Psoas muscle (tissue), 8 donors: ENCODE results near the gene PCDHB14. TPM values are rescaled to one million over a fixed set of nuclear protein-coding genes. Genes with fewer than 3 reads are reported as not detected.
"Not testable (repeated sequence)": the region's sequence is repeated elsewhere in the genome, so short reads cannot be mapped to it uniquely, and the experiment has no call there.

Experiments
- ATAC-seq, 4 donors: fragments of 200-7000 bp; cut with Tn5 transposase; one replicate each; pipeline ENCODE4 v1.9.1; 2020; ENCODE audit warnings: moderate library complexity in 3 of 4, mild to moderate bottlenecking in 2 of 4
- DNase-seq, 2 donors: peaks; one replicate each; pipeline ENCODE4 v3.0.0-alpha.2; 2020
- H3K27ac ChIP-seq: fragments of 200-600 bp; one replicate; pipeline ENCODE4 v1.8.0; 2022
- H3K27me3 ChIP-seq, 3 donors: fragments of 200-600 bp in 1 of 3; one replicate each; pipeline versions ENCODE4 v1.6.1 to v1.8.0; 2013 to 2022; ENCODE audit warnings: low read length in 2 of 3, mild to moderate bottlenecking in 2 of 3, moderate library complexity in 1 of 3; ENCODE audit not compliant: insufficient read depth in 3 of 3
- H3K36me3 ChIP-seq, 2 donors: fragments of 200-600 bp in 1 of 2; one replicate each; pipeline versions ENCODE4 v1.6.1 to v1.8.0; 2013 to 2022; ENCODE audit warnings: low read depth in 1 of 2, mild to moderate bottlenecking in 1 of 2, moderate library complexity in 1 of 2; ENCODE audit not compliant: insufficient read depth in 1 of 2
- H3K4me1 ChIP-seq: fragments of 200-600 bp; one replicate; pipeline ENCODE4 v1.8.0; 2022
- H3K4me3 ChIP-seq: fragments of 200-600 bp; one replicate; pipeline ENCODE4 v1.8.0; 2022; ENCODE audit warnings: mild to moderate bottlenecking
- H3K9me3 ChIP-seq: fragments of 200-600 bp; one replicate; pipeline ENCODE4 v1.8.0; 2022
- CTCF ChIP-seq: fragments of 200-600 bp; IDR thresholded peaks from one replicate; pipeline ENCODE4 v1.8.0; 2022; ENCODE audit warnings: antibody characterized with exemption
- WGBS, 3 donors: extraction: QIAGEN DNeasy Blood & Tissue Kit; methylation state at CpG; one replicate each; pipeline versions ENCODE4 v1.1.6 to v1.1.7; 2013; 5-methylcytosine and 5-hydroxymethylcytosine counted together
- intact Hi-C, 2 donors: fragments of 100-400 bp; cut with DNase I; formaldehyde crosslinking; loops; one replicate each; pipeline versions ENCODE4 v1.11.0 to v1.14.2; 2022
- long read RNA-seq, 2 donors: library from polyadenylated mRNA; unstranded; transcript quantifications; one replicate each; pipeline ENCODE4 v2.0.0, GENCODE V29; 2021
- polyA plus RNA-seq, 3 donors: library from polyadenylated mRNA; stranded (reverse); fragments of 200-250 nt; gene quantifications; one replicate each; pipeline ENCODE4 v1.2.3, GENCODE V29; 2013
- total RNA-seq, 4 donors: library from RNA; stranded (reverse); fragmentation: NEBNext Ultra II Directional in 2 of 4; extraction: Animal tissue kit (Norgen Biotek cat#: 25700) in 2 of 4; gene quantifications; one replicate each; pipeline versions ENCODE4 v1.2.1 to v1.2.4, GENCODE V29; 2021 to 2023
- donor health status: healthy with polysubstance abuse.
- donor health status: DM: no; HTN: no; CAD: no; lungs with moderate emphysema.
- donor health status: Bipolar disorder and iron deficiency.
- donor health status: healthy.
- donor health status: DM: yes; HTN: yes; CAD: no.
- donor health status: DM: no; HTN: no; CAD: no.
- donor health status: DM: no; HTN: no; CAD: no.
- donor health status: DM: yes; HTN: yes; CAD: no.

PCDHB14 gene
- total RNA-seq (under 1 TPM; 0.48 to 0.75 (median 0.50) TPM), polyA plus RNA-seq (under 1 TPM; 0.20 to 0.51 (median 0.32) TPM)
- long read RNA-seq, donor 1: 0 reads
- long read RNA-seq, donor 2: 0 reads

GRCh38 chr5:141223112-141223783 lies at the start of gene PCDHB14:
PCDHB14 (plus strand) TSS chr5:141223343; CDS start chr5:141223506, 163 bp downstream.
- TF ChIP-seq CTCF: peak; percentile 22
- WGBS, 3 donors: 20 to 30% (median 20%) methylated on average over 15 of the region's 15 CpGs
- Histone ChIP-seq H3K4me1 (no peaks in the 10 kb centered on the region), H3K27me3 (peaks cover 0 to 24% (median 4%) of the 10 kb centered on the region in 3 donors), H3K4me3 (peak within 1 kb of the TSS; percentile 37), H3K9me3 (peaks cover 32% of the 10 kb centered on the region), H3K27ac (no peak within 1 kb of the TSS), H3K36me3 (no peaks in the 10 kb centered on the region)
- DNase-seq (no peak), ATAC-seq (no peak)
- intact Hi-C loops: no loop called here

GRCh38 chr5:141174291-141175104 lies 48.6 kb upstream of the PCDHB14 start:
- DNase-seq, H3K9me3 ChIP-seq, H3K4me1 ChIP-seq, H3K27ac ChIP-seq, H3K36me3 ChIP-seq, ATAC-seq, H3K4me3 ChIP-seq: not testable (repeated sequence)
- H3K27me3 ChIP-seq: peaks cover 0 to 43% (median 4%) of the 10 kb centered on the region in 3 donors
- intact Hi-C loops: loop anchor here in 1 of 2 donors (5.0 kb wide), 1 partner anchor 1152 kb away; no protein-coding TSS in a partner anchor
- WGBS, 3 donors: 32 to 43% (median 39%) methylated on average over 52 to 79 of the region's 79 CpGs

- peaks cover 2% of the 10 kb centered on the region for H3K9me3 ChIP-seq
- intact Hi-C loops: loop anchor here in 1 of 2 donors (5.0 kb wide), 1 partner anchor 1154 kb away; no protein-coding TSS in a partner anchor
- WGBS, 3 donors: 60 to 75% (median 65%) methylated on average over 1 of the region's 1 CpG
- peaks cover 0 to 55% (median 7%) of the 10 kb centered on the region in 3 donors for H3K27me3 ChIP-seq
- H3K4me3 ChIP-seq: no peak overlapping the region
- no peaks in the 10 kb centered on the region for H3K36me3 ChIP-seq
- no peak overlapping the region for H3K27ac ChIP-seq
- TF ChIP-seq CTCF: no peak
- DNase-seq: no peak
- no peaks in the 10 kb centered on the region for H3K4me1 ChIP-seq
- no peak for ATAC-seq
Measured at GRCh38 chr5:141175933-141176332, 47.2 kb upstream of the PCDHB14 start.

GRCh38 chr5:141177577-141178191 lies 45.5 kb upstream of the PCDHB14 start, which contains the start of gene PCDHB8:
PCDHB8 (plus strand) TSS chr5:141177790; CDS start chr5:141178035, 245 bp downstream.
- not testable (repeated sequence) for H3K4me1 ChIP-seq, H3K4me3 ChIP-seq, H3K36me3 ChIP-seq, H3K27ac ChIP-seq, ATAC-seq, DNase-seq
- peaks cover 0 to 61% (median 6%) of the 10 kb centered on the region in 3 donors for H3K27me3 ChIP-seq
- 24 to 27% (median 25%) methylated on average over 12 to 14 of the region's 18 CpGs for WGBS, 3 donors
- intact Hi-C loops: loop anchor here in 1 of 2 donors (5.0 kb wide), 1 partner anchor 1155 kb away; no protein-coding TSS in a partner anchor
- peaks cover 12% of the 10 kb centered on the region for H3K9me3 ChIP-seq

GRCh38 chr5:141179371-141179770 lies 43.8 kb upstream of the PCDHB14 start:
- not testable (repeated sequence) for H3K4me3 ChIP-seq, H3K27ac ChIP-seq, ATAC-seq, H3K4me1 ChIP-seq, H3K36me3 ChIP-seq, DNase-seq
- Histone ChIP-seq H3K9me3 (peaks cover 15% of the 10 kb centered on the region), H3K27me3 (peaks cover 0 to 66% (median 7%) of the 10 kb centered on the region in 3 donors)
- 35 to 43% (median 40%) methylated on average over 18 to 35 of the region's 39 CpGs for WGBS, 3 donors
- intact Hi-C loops: loop anchor here in 1 of 2 donors (5.0 kb wide), 1 partner anchor 1157 kb away; no protein-coding TSS in a partner anchor

GRCh38 chr5:141179876-141180275 lies 43.3 kb upstream of the PCDHB14 start:
- Histone ChIP-seq H3K27me3 (peaks cover 0 to 67% (median 6%) of the 10 kb centered on the region in 3 donors), H3K9me3 (peaks cover 13% of the 10 kb centered on the region)
- not testable (repeated sequence) for H3K36me3 ChIP-seq, H3K4me1 ChIP-seq, H3K4me3 ChIP-seq, H3K27ac ChIP-seq, DNase-seq, ATAC-seq
- intact Hi-C loops: loop anchor here in 1 of 2 donors (5.0 kb wide), 1 partner anchor 1158 kb away; no protein-coding TSS in a partner anchor
- 15 to 44% (median 37%) methylated on average over 16 to 32 of the region's 32 CpGs for WGBS, 3 donors
